Measurements from ENCODE around the gene UMAD1.

The UMAD1 gene

DNA sequence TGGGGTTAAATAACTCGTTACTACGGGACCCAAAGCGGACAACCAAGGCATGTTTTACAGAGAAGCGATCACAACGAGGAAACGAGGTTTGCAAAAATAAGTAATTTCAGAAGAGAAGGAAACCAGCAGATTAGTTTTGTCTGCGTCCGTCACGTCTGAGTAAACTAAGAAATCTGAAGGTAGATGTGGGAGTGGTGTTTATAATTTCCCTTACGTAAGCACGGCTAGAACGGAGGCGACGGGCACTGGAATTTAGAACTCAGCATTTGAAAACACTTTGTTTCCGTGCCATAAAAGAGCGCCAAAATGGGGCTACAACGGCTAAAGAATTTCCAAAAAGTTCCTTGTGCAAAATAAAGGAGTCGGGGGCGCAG lies 718 bp upstream of the UMAD1 start:
- no peak for TF ChIP-seq FOXP2 (optimal IDR thresholded peaks at IDR 0.05; ENCODE audit: borderline replicate concordance, extremely low read depth, extremely low read length, insufficient read depth)
- TF ChIP-seq POLR2AphosphoS5 (IDR thresholded peaks at IDR 0.05; ENCODE audit: low read depth, low read length): no peak
- TF ChIP-seq SIN3A (IDR thresholded peaks at IDR 0.05; ENCODE audit: borderline replicate concordance, insufficient read depth, low read length): no peak
- TF ChIP-seq TAF1 (IDR thresholded peaks at IDR 0.05; ENCODE audit: borderline replicate concordance, insufficient read depth, low read length): no peak
- TF ChIP-seq REST (IDR thresholded peaks at IDR 0.05; ENCODE audit: insufficient read depth in 1 of 2, low read depth in 2 of 2, low read length in 2 of 2): no peak

- TF ChIP-seq POLR2AphosphoS5 (IDR thresholded peaks at IDR 0.05; ENCODE audit: low read depth, low read length): no peak
- no peak for TF ChIP-seq FOXP2 (optimal IDR thresholded peaks at IDR 0.05; ENCODE audit: borderline replicate concordance, extremely low read depth, extremely low read length, insufficient read depth)
- TF ChIP-seq SIN3A (IDR thresholded peaks at IDR 0.05; ENCODE audit: borderline replicate concordance, insufficient read depth, low read length): no peak
- TF ChIP-seq TAF1 (IDR thresholded peaks at IDR 0.05; ENCODE audit: borderline replicate concordance, insufficient read depth, low read length): no peak
- no peak for TF ChIP-seq REST (IDR thresholded peaks at IDR 0.05; ENCODE audit: insufficient read depth in 1 of 2, low read depth in 2 of 2, low read length in 2 of 2)
Observed at GRCh38 chr7:7641129-7641663, 644 bp downstream of the UMAD1 start.

DNA sequence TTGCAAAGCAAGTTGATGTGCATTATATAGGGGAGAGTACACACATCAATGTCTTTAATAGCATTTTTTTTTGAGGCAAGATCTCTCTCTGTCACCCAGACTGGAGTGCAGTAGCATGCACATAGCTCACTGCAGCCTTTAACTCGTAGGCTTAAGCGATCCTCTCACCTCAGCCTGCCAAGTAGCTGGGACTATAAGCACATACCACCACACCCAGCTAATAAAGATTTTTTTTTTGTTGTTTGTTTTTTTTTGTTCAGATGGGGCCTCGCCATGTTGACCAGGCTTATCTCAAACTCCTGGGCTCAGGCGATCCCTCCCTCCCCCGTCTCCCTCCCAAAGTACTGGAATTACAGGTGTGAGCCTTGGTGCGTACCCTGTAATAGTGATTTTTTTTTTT lies 1.5 kb downstream of the UMAD1 start:
- no peak for TF ChIP-seq SIN3A (IDR thresholded peaks at IDR 0.05; ENCODE audit: borderline replicate concordance, insufficient read depth, low read length)
- no peak for TF ChIP-seq TAF1 (IDR thresholded peaks at IDR 0.05; ENCODE audit: borderline replicate concordance, insufficient read depth, low read length)
- TF ChIP-seq REST (IDR thresholded peaks at IDR 0.05; ENCODE audit: insufficient read depth in 1 of 2, low read depth in 2 of 2, low read length in 2 of 2): no peak
- no peak for TF ChIP-seq POLR2AphosphoS5 (IDR thresholded peaks at IDR 0.05; ENCODE audit: low read depth, low read length)
- no peak for TF ChIP-seq FOXP2 (optimal IDR thresholded peaks at IDR 0.05; ENCODE audit: borderline replicate concordance, extremely low read depth, extremely low read length, insufficient read depth)

GRCh38 chr7:7647495-7648036 lies 7.0 kb downstream of the UMAD1 start:
- TF ChIP-seq FOXP2 (optimal IDR thresholded peaks at IDR 0.05; ENCODE audit: borderline replicate concordance, extremely low read depth, extremely low read length, insufficient read depth) (no peak), POLR2AphosphoS5 (IDR thresholded peaks at IDR 0.05; ENCODE audit: low read depth, low read length) (no peak), SIN3A (IDR thresholded peaks at IDR 0.05; ENCODE audit: borderline replicate concordance, insufficient read depth, low read length) (no peak), REST (IDR thresholded peaks at IDR 0.05; ENCODE audit: insufficient read depth in 1 of 2, low read depth in 2 of 2, low read length in 2 of 2) (no peak), TAF1 (IDR thresholded peaks at IDR 0.05; ENCODE audit: borderline replicate concordance, insufficient read depth, low read length) (no peak)
